SU-DHL-6 (cell line): ENCODE measurements around the gene ZCCHC24.

Experiments used
- H2AFZ ChIP-seq: fragments of 200-600 bp; sonication (generic); 2 replicates; pipeline ENCODE4 v1.6.1; 2014; ENCODE audit warnings: low read depth, mild to moderate bottlenecking, moderate library complexity, mixed read lengths, antibody characterized with exemption, low read length; ENCODE audit not compliant: severe bottlenecking
- H3F3A ChIP-seq: fragments of 200-600 bp; shearing (Covaris generic); 2 replicates; pipeline ENCODE4 v1.6.0; 2016; ENCODE audit warnings: antibody characterized with exemption, mild to moderate bottlenecking; ENCODE audit not compliant: insufficient read depth
- H3K27ac ChIP-seq: fragments of 200-600 bp; sonication (generic); 2 replicates; pipeline ENCODE4 v1.5.1; 2016; ENCODE audit warnings: low read depth, mild to moderate bottlenecking, low read length, moderate library complexity, mixed read lengths
- H3K27me3 ChIP-seq: fragments of 200-600 bp; sonication (generic), shearing (Covaris generic); 2 replicates; pipeline ENCODE4 v1.6.0; 2014; ENCODE audit warnings: mild to moderate bottlenecking, low read length
- H3K36me3 ChIP-seq: fragments of 200-600 bp; sonication (generic); 2 replicates; pipeline ENCODE4 v1.6.1; 2014; ENCODE audit warnings: mild to moderate bottlenecking, low read length, mixed read lengths
- H3K4me2 ChIP-seq: fragments of 300-600, 200-600 bp; shearing (Covaris generic), sonication (generic); 2 replicates; pipeline ENCODE4 v1.6.0; 2014; ENCODE audit warnings: low read length, low read depth, mild to moderate bottlenecking; ENCODE audit not compliant: poor library complexity, severe bottlenecking
- H3K4me3 ChIP-seq: fragments of 200-600 bp; sonication (generic); 2 replicates; pipeline ENCODE4 v1.5.1; 2014; ENCODE audit warnings: antibody characterized with exemption, low read length, mild to moderate bottlenecking, mixed read lengths; ENCODE audit not compliant: insufficient read depth, poor library complexity, severe bottlenecking
- H3K79me2 ChIP-seq: fragments of 200-600 bp; sonication (generic); 2 replicates; pipeline ENCODE4 v1.6.1; 2014; ENCODE audit warnings: mild to moderate bottlenecking, low read length, moderate library complexity; ENCODE audit not compliant: insufficient read depth
- H3K9ac ChIP-seq: fragments of 200-600 bp; sonication (generic); 2 replicates; pipeline ENCODE4 v1.7.0; 2014; ENCODE audit warnings: mild to moderate bottlenecking, low read length
- H3K9me2 ChIP-seq: fragments of 200-600 bp; sonication (generic); replicated peaks from 2 replicates; pipeline ENCODE4 v1.6.1; 2014; ENCODE audit warnings: low read length; ENCODE audit not compliant: insufficient read depth
- H3K9me3 ChIP-seq: fragments of 200-600 bp; sonication (generic); 2 replicates; pipeline ENCODE4 v1.6.1; 2014; ENCODE audit warnings: low read length, mixed read lengths; ENCODE audit not compliant: insufficient read depth
- H4K20me1 ChIP-seq: fragments of 200-600 bp; sonication (generic); 2 replicates; pipeline ENCODE4 v1.6.1; 2014; ENCODE audit warnings: low read depth, mild to moderate bottlenecking, antibody characterized with exemption, low read length, moderate library complexity, mixed read lengths
- CTCF ChIP-seq: fragments of 200-600 bp; sonication (generic); IDR thresholded peaks from one replicate; pipeline ENCODE4 v1.5.1; 2017; ENCODE audit warnings: antibody characterized with exemption, mild to moderate bottlenecking, low read length, moderate library complexity; ENCODE audit not compliant: insufficient read depth, poor library complexity, severe bottlenecking
- EZH2phosphoT487 ChIP-seq: fragments of 200-600 bp; sonication (generic), shearing (Covaris generic); conservative IDR thresholded peaks from 2 replicates; pipeline ENCODE4 v1.6.1; 2018; ENCODE audit warnings: mild to moderate bottlenecking, antibody characterized with exemption, low read length, moderate library complexity, mixed read lengths

ZCCHC24 gene

DNA sequence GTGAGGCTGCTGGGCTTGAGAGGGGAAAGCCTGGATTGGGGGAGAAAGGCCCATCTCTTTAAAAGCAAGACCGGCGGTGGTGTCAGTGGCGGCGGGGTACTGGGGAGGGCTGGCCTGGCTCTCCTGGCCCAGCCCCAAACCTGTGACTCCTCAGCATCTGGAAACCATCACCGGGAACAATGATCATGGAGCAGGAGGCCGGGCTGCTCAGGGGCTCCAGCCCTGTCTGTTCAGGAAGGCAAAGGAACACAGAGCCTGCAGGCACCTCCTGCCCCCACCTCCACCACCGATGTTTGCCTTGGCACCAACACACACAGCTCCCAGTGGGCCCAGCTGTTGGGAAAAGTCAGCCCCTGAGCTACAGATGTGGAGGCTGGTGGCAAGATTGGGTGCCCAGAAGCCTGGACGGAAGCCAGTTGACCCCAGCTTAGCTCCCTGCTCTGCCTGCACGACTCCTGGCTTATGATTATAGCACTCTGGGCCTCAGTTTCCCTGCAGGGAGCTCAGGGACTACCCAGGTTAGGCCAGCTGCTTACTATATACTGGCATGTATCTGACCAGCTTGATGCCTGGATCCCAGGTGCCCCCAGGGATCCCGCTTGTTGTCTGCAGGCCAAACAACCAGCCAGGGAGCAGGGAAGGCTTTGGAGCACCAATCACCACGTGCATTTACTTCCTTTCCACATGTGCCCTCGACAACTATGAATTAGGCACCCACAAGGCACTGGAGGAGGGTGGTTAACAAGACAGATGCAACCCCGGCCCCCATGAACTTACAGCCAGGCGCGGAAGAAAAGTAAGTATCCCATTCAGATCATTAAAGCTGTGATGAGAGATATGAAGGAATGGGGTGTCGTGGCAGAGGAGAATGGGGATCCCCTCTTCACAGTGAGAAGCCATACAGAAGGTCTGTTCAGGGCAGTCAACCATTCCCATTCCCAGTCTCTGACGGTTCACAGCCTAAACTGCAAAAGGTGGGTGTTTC is 37.3 kb downstream of the ZCCHC24 start:
- no peak overlapping the region for H3K9ac ChIP-seq
- H3K79me2 ChIP-seq: no peaks in the 10 kb centered on the region
- H3K36me3 ChIP-seq: no peaks in the 10 kb centered on the region
- H3K4me3 ChIP-seq: no peak overlapping the region
- TF ChIP-seq EZH2phosphoT487: no peak
- TF ChIP-seq CTCF: no peak
- no peak overlapping the region for H3K4me2 ChIP-seq
- H4K20me1 ChIP-seq: no peaks in the 10 kb centered on the region
- no peaks in the 10 kb centered on the region for H3K27me3 ChIP-seq
- no peaks in the 10 kb centered on the region for H3K9me3 ChIP-seq
- H3K27ac ChIP-seq: no peak overlapping the region
- H3K9me2 ChIP-seq: no peaks in the 10 kb centered on the region
- H2AFZ ChIP-seq: no peak overlapping the region
- H3F3A ChIP-seq: no peaks in the 10 kb centered on the region

- no peaks in the 10 kb centered on the region for H3K79me2 ChIP-seq
- H3K9ac ChIP-seq: no peak overlapping the region
- H3K9me3 ChIP-seq: no peaks in the 10 kb centered on the region
- no peaks in the 10 kb centered on the region for H3K9me2 ChIP-seq
- no peak overlapping the region for H3K4me3 ChIP-seq
- no peak overlapping the region for H3K27ac ChIP-seq
- no peak overlapping the region for H2AFZ ChIP-seq
- no peaks in the 10 kb centered on the region for H3K27me3 ChIP-seq
- no peaks in the 10 kb centered on the region for H4K20me1 ChIP-seq
- no peak for TF ChIP-seq EZH2phosphoT487
- TF ChIP-seq CTCF: no peak
- no peak overlapping the region for H3K4me2 ChIP-seq
- H3F3A ChIP-seq: no peaks in the 10 kb centered on the region
- no peaks in the 10 kb centered on the region for H3K36me3 ChIP-seq
Measured at GRCh38 chr10:79407423-79407796, 38.0 kb downstream of the ZCCHC24 start.

DNA sequence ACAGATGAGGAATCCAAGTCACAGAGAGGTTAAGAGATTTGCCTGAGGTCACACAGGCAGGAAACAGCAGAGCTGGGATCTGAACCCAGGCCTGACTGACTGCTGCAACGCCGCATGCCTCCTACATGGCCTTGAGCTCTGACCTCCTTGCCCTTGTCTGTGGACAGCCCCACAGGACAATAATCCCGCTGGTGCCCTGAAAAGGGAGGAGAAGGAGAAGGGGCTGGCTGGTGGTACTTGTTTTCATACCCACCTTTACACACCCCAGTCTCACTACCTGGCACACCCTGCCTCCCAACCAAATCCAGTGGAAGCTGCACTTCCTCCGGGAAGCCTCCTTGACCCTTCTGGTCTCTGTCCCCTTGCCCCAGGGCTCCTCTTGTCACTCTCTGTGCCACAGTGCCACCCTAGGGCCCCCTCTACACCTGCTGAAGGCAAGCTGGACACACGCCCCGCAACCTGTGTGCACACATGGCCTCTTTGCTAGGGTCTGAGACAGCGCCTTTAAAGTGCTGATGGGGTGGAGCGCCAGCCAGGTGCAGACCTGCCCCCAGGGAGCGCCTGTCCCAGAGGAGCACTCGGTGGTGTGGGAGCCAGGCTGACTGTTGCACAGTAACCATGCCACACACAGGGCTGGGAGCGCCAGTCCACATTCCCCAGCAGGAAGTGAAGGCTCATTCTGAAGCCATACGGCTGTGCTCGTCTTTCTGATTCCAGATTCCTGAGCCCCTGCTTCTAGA is 38.6 kb downstream of the ZCCHC24 start:
- H4K20me1 ChIP-seq: no peaks in the 10 kb centered on the region
- H3K9me3 ChIP-seq: no peaks in the 10 kb centered on the region
- H2AFZ ChIP-seq: no peak overlapping the region
- H3K9me2 ChIP-seq: no peaks in the 10 kb centered on the region
- no peaks in the 10 kb centered on the region for H3F3A ChIP-seq
- H3K79me2 ChIP-seq: no peaks in the 10 kb centered on the region
- H3K4me3 ChIP-seq: no peak overlapping the region
- no peaks in the 10 kb centered on the region for H3K27me3 ChIP-seq
- TF ChIP-seq CTCF (no peak), EZH2phosphoT487 (no peak)
- no peak overlapping the region for H3K27ac ChIP-seq
- no peak overlapping the region for H3K9ac ChIP-seq
- no peak overlapping the region for H3K4me2 ChIP-seq
- no peaks in the 10 kb centered on the region for H3K36me3 ChIP-seq
